H1 (cell line): ENCODE measurements around the gene LIG4. TPM values are rescaled to one million over a fixed set of nuclear protein-coding genes. Genes with fewer than 3 reads are reported as not detected.
A peak's percentile ranks its signal among the peaks of the same experiment; 100 is the strongest.

Source experiments
- CTCF ChIA-PET: fragments of 300-600 bp; sonication (Branson Sonifier 250); formaldehyde crosslinking; loops from one replicate; lab custom pipeline; 2021; ENCODE audit not compliant: partially characterized antibody; lab: Charles Lee
- POLR2A ChIA-PET: fragments of 300-600 bp; sonication (Branson Sonifier 250); formaldehyde crosslinking; loops from one replicate; lab custom pipeline; 2021; ENCODE audit warnings: inconsistent platforms; ENCODE audit not compliant: partially characterized antibody; lab: Charles Lee
- DNase-seq, 2 experiments: peaks; one replicate each; pipeline versions ENCODE4 v3.0.0 to v3.0.0-alpha.2; 2010 to 2022; ENCODE audit warnings: low spot score in 2 of 2, low read depth in 1 of 2, mixed read lengths in 1 of 2
- FAIRE-seq: peaks from 2 replicates; lab custom pipeline; 2011; peaks lifted over from hg19 to GRCh38; lab: Jason Lieb, UNC
- H2AFZ ChIP-seq: 2 replicates; pipeline ENCODE4 v1.8.1; 2012; ENCODE audit warnings: low read length, inconsistent platforms
- H2AK5ac ChIP-seq: 2 replicates; pipeline ENCODE4 v1.6.1; 2013; ENCODE audit warnings: low read depth, low read length
- H2BK120ac ChIP-seq: replicated peaks from 2 replicates; pipeline ENCODE3; 2013; ENCODE audit warnings: low read depth, low read length, inconsistent platforms
- H2BK12ac ChIP-seq: 2 replicates; pipeline ENCODE4 v1.6.1; 2013; ENCODE audit warnings: low read depth, low read length
- H2BK15ac ChIP-seq: 2 replicates; pipeline ENCODE4 v1.6.1; 2013; ENCODE audit warnings: low read length
- H2BK20ac ChIP-seq: 2 replicates; pipeline ENCODE4 v1.6.1; 2013; ENCODE audit warnings: low read length
- H2BK5ac ChIP-seq: 2 replicates; pipeline ENCODE4 v1.6.1; 2013; ENCODE audit warnings: low read depth, low read length
- H3K14ac ChIP-seq: 2 replicates; pipeline ENCODE4 v1.6.1; 2013; ENCODE audit warnings: inconsistent platforms; ENCODE audit not compliant: insufficient read length
- H3K18ac ChIP-seq: 2 replicates; pipeline ENCODE4 v1.6.1; 2013; ENCODE audit warnings: low read length; ENCODE audit errors: extremely low read depth
- H3K23ac ChIP-seq: 2 replicates; pipeline ENCODE4 v1.6.1; 2013; ENCODE audit warnings: inconsistent platforms; ENCODE audit not compliant: insufficient read length
- H3K23me2 ChIP-seq: 2 replicates; pipeline ENCODE4 v1.6.1; 2013; ENCODE audit warnings: low read depth, low read length
- H3K27ac ChIP-seq: 2 replicates; pipeline ENCODE4 v1.6.1; 2011; ENCODE audit warnings: low read depth, low read length, inconsistent platforms
- H3K27me3 ChIP-seq, 4 experiments: replicated peaks in 1 of 4; 1 replicate in 1 of 4; 2 replicates in 3 of 4; pipeline versions ENCODE4 v1.6.1 to v1.8.1; 2011 to 2013; ENCODE audit warnings: low read length in 3 of 4, mild to moderate bottlenecking in 3 of 4, inconsistent platforms in 2 of 4, mixed read lengths in 2 of 4, moderate library complexity in 1 of 4; ENCODE audit not compliant: control insufficient read depth in 3 of 4, insufficient read depth in 3 of 4; ENCODE audit errors: extremely low read depth in 1 of 4
- H3K36me3 ChIP-seq, 4 experiments: 2 replicates each; pipeline versions ENCODE4 v1.6.1 to v1.8.1; 2011 to 2013; ENCODE audit warnings: mild to moderate bottlenecking in 4 of 4, low read length in 3 of 4, moderate library complexity in 2 of 4, control low read depth in 1 of 4, inconsistent platforms in 1 of 4; ENCODE audit not compliant: insufficient read depth in 4 of 4, control insufficient read depth in 2 of 4
- H3K4ac ChIP-seq: replicated peaks from 2 replicates; pipeline ENCODE3; 2013; ENCODE audit warnings: low read length, low read depth, mixed read lengths, inconsistent platforms; ENCODE audit not compliant: insufficient read length
- H3K4me1 ChIP-seq, 4 experiments: replicated peaks in 1 of 4; 1 replicate in 1 of 4; 2 replicates in 3 of 4; pipeline versions ENCODE4 v1.6.1 to v1.8.1; 2011 to 2013; ENCODE audit warnings: low read length in 3 of 4, inconsistent platforms in 2 of 4, mixed read lengths in 1 of 4; ENCODE audit not compliant: insufficient read depth in 4 of 4, control insufficient read depth in 3 of 4
- H3K4me2 ChIP-seq, 2 experiments: 2 replicates each; pipeline versions ENCODE4 v1.6.1 to v1.8.1; 2011 to 2013; ENCODE audit warnings: low read depth in 2 of 2, low read length in 2 of 2, control low read depth in 1 of 2, inconsistent platforms in 1 of 2, mild to moderate bottlenecking in 1 of 2; ENCODE audit not compliant: insufficient read depth in 1 of 2
- H3K4me3 ChIP-seq, 4 experiments: fragments of 200-600, 300-600 bp in 1 of 4; sonication (generic), shearing (Covaris generic), sonication (Bioruptor Twin) in 1 of 4; 2 replicates each; pipeline versions ENCODE4 v1.5.1 to v1.8.1; 2011 to 2016; ENCODE audit warnings: low read length in 4 of 4, low read depth in 3 of 4, control low read depth in 2 of 4, inconsistent platforms in 2 of 4, mild to moderate bottlenecking in 2 of 4, mixed read lengths in 1 of 4, moderate library complexity in 1 of 4; ENCODE audit not compliant: insufficient read depth in 2 of 4; ENCODE audit errors: extremely low read depth in 1 of 4
- H3K56ac ChIP-seq: replicated peaks from 2 replicates; pipeline ENCODE3; 2013; ENCODE audit warnings: low read depth, mild to moderate bottlenecking, mixed read lengths, low read length, inconsistent platforms; ENCODE audit not compliant: insufficient read length
- H3K79me1 ChIP-seq: 2 replicates; pipeline ENCODE4 v1.6.1; 2013; ENCODE audit warnings: low read depth, low read length, control low read depth
- H3K79me2 ChIP-seq, 2 experiments: 2 replicates each; pipeline versions ENCODE4 v1.6.1 to v1.8.1; 2012 to 2013; ENCODE audit warnings: low read length in 2 of 2, mild to moderate bottlenecking in 2 of 2, inconsistent platforms in 1 of 2; ENCODE audit not compliant: insufficient read depth in 2 of 2, control insufficient read depth in 1 of 2
- H3K9ac ChIP-seq, 4 experiments: replicated peaks in 1 of 4; 1 replicate in 1 of 4; 2 replicates in 3 of 4; pipeline versions ENCODE4 v1.6.1 to v1.8.1; 2011 to 2013; ENCODE audit warnings: low read depth in 3 of 4, low read length in 3 of 4, control low read depth in 2 of 4, mild to moderate bottlenecking in 2 of 4, moderate library complexity in 2 of 4, inconsistent platforms in 1 of 4; ENCODE audit errors: extremely low read depth in 1 of 4
- H3K9me3 ChIP-seq, 2 experiments: 2 replicates each; pipeline versions ENCODE4 v1.6.1 to v1.8.1; 2012 to 2013; ENCODE audit warnings: mild to moderate bottlenecking in 2 of 2, moderate library complexity in 2 of 2, control low read depth in 1 of 2, inconsistent platforms in 1 of 2, low read depth in 1 of 2, low read length in 1 of 2, mixed read lengths in 1 of 2; ENCODE audit not compliant: insufficient read depth in 2 of 2
- H4K20me1 ChIP-seq, 2 experiments: replicated peaks in 1 of 2; 2 replicates each; pipeline versions ENCODE3 to v1.8.1; 2011 to 2013; ENCODE audit warnings: inconsistent platforms in 2 of 2, low read length in 2 of 2, mild to moderate bottlenecking in 1 of 2; ENCODE audit not compliant: insufficient read depth in 2 of 2, control insufficient read depth in 1 of 2
- H4K5ac ChIP-seq: 2 replicates; pipeline ENCODE4 v1.6.1; 2013; ENCODE audit warnings: low read length, low read depth, mixed read lengths, inconsistent platforms; ENCODE audit not compliant: insufficient read length
- H4K8ac ChIP-seq: 2 replicates; pipeline ENCODE4 v1.8.0; 2013; ENCODE audit warnings: mild to moderate bottlenecking, moderate library complexity, low read length, inconsistent platforms; ENCODE audit not compliant: insufficient read depth; ENCODE audit errors: extremely low read depth
- H4K91ac ChIP-seq: replicated peaks from 2 replicates; pipeline ENCODE3; 2013; ENCODE audit warnings: low read length, mixed read lengths, inconsistent platforms; ENCODE audit not compliant: insufficient read length
- ASH2L ChIP-seq: fragments of 200-600, 300-600 bp; sonication (generic); IDR thresholded peaks from one replicate; pipeline ENCODE4 v1.7.1; 2017; ENCODE audit warnings: low read length
- CBX8 ChIP-seq: fragments of 300-800, 300-1000 bp; sonication (generic); IDR thresholded peaks from 2 replicates; pipeline ENCODE4 v1.7.1; 2016; ENCODE audit warnings: low read depth, low read length, borderline replicate concordance
- CEBPB ChIP-seq: IDR thresholded peaks from 2 replicates; pipeline ENCODE4 v1.6.1; 2012; ENCODE audit warnings: low read depth, low read length
- CTCF ChIP-seq, 3 experiments: IDR thresholded peaks; 1 replicate in 2 of 3; 2 replicates in 1 of 3; pipeline versions ENCODE4 v1.5.1 to v1.6.1; 2011; ENCODE audit warnings: low read length in 3 of 3, mild to moderate bottlenecking in 3 of 3, inconsistent platforms in 2 of 3, low read depth in 1 of 3, moderate library complexity in 1 of 3; ENCODE audit not compliant: insufficient read depth in 1 of 3; ENCODE audit errors: control extremely low read depth in 1 of 3
- GABPA ChIP-seq: IDR thresholded peaks from 2 replicates; pipeline ENCODE4 v1.6.1; 2011; ENCODE audit warnings: mild to moderate bottlenecking, low read length, moderate library complexity, borderline replicate concordance; ENCODE audit not compliant: insufficient read depth
- POLR2AphosphoS5 ChIP-seq: IDR thresholded peaks from 2 replicates; pipeline ENCODE4 v1.6.1; 2011; ENCODE audit warnings: low read depth, low read length
- RXRA ChIP-seq: IDR thresholded peaks from 2 replicates; pipeline ENCODE4 v1.6.1; 2011; ENCODE audit warnings: low read depth, mild to moderate bottlenecking, low read length, moderate library complexity; ENCODE audit not compliant: insufficient read depth
- SIN3A ChIP-seq, 2 experiments: IDR thresholded peaks in 1 of 2; conservative IDR thresholded peaks in 1 of 2; 2 replicates each; pipeline ENCODE4 v1.6.1; 2011 to 2012; ENCODE audit warnings: low read length in 2 of 2, improper control_type of control experiment in 1 of 2, low read depth in 1 of 2, mild to moderate bottlenecking in 1 of 2
- SIRT6 ChIP-seq: IDR thresholded peaks from one replicate; pipeline ENCODE4 v1.7.1; 2012; ENCODE audit warnings: low read length, inconsistent platforms
- SP2 ChIP-seq: IDR thresholded peaks from 2 replicates; pipeline ENCODE4 v1.6.1; 2012; ENCODE audit warnings: mild to moderate bottlenecking, low read length, inconsistent platforms
- TCF12 ChIP-seq: IDR thresholded peaks from 2 replicates; pipeline ENCODE4 v1.6.1; 2011; ENCODE audit warnings: low read depth, mild to moderate bottlenecking, low read length
- TEAD4 ChIP-seq: IDR thresholded peaks from 2 replicates; pipeline ENCODE4 v1.6.1; 2012; ENCODE audit warnings: low read depth, low read length, inconsistent platforms, mixed read lengths
- WGBS, 2 experiments: shearing (Covaris generic) in 1 of 2; methylation state at CpG; one replicate each; pipeline versions ENCODE4 v1.1.6 to v1.1.7; 2013 to 2015; ENCODE audit warnings: low lambda C conversion rate in 2 of 2, mixed read lengths in 2 of 2, inconsistent platforms in 1 of 2, low coverage in 1 of 2, missing lambda C conversion rate in 1 of 2; ENCODE audit not compliant: insufficient replicate concordance in 2 of 2, insufficient coverage in 1 of 2, insufficient read length in 1 of 2; ENCODE audit errors: extremely low coverage in 1 of 2, missing lambda C conversion rate in 1 of 2; 5-methylcytosine and 5-hydroxymethylcytosine counted together
- polyA plus RNA-seq, 7 experiments: library from polyadenylated mRNA; depleted of rRNA in 3 of 7; stranded (reverse) in 5 of 7; unstranded in 2 of 7; fragments of >200 nt in 5 of 7; fragments of 200-250 nt in 2 of 7; gene quantifications; 1 replicate in 5 of 7; 2 replicates in 1 of 7; 4 replicates in 1 of 7; pipeline versions ENCODE4 v1.2.1 to v1.2.3, GENCODE V29; 2011 to 2013; ENCODE audit warnings: missing spikeins in 2 of 7, mixed read lengths in 2 of 7
- total RNA-seq: library from RNA; stranded (reverse); fragmentation: NEBNext Ultra II Directional; extraction: Animal tissue kit (Norgen Biotek cat#: 25700); gene quantifications from 2 replicates; pipeline ENCODE4 v1.2.1, GENCODE V29; 2021

The LIG4 gene
- total and polyA plus RNA-seq, 2 of the 8 experiments (the other 6 are each of a cell fraction or from before 2014, with no cell fraction given), result 1.1 to 4.5 TPM

GRCh38 chr13:108213946-108214345, 1.4 kb downstream of the LIG4 start:
- H3K27me3 ChIP-seq, result no peaks in the 10 kb centered on the region
- peak overlapping the region; percentile 100; the same call in 1 of the 2 replicates for H2AFZ ChIP-seq
- 0 out of 2 replicates have a peak, but pooled peaks cover 4% of the 10 kb centered on the region for H3K23me2 ChIP-seq
- peak overlapping the region; percentile 77 to 99; a peak in 3 of 4 replicates for H3K4me2 ChIP-seq
- 64% methylated on average over 5 of the region's 5 CpGs; no CpG with 5 or more reads in 1 of the 2 experiments for WGBS, 2 experiments
- H4K5ac ChIP-seq, result no peak overlapping the region
- no peak overlapping the region for H3K4ac ChIP-seq
- H4K20me1 ChIP-seq, result no peaks in the 10 kb centered on the region
- no peak overlapping the region for H2AK5ac ChIP-seq
- no peak overlapping the region for H3K18ac ChIP-seq
- H3K4me1 ChIP-seq, result no peaks in the 10 kb centered on the region; a peak in 2 of 7 replicates
- FAIRE-seq (peak; percentile 32), DNase-seq (no peak)
- ChIA-PET CTCF (interaction anchor here (0.8 to 1.0 kb wide), 2 partner anchors 59 to 1011 kb away, joined by 3 to 6 read pairs; no protein-coding TSS in a partner anchor), POLR2A (no interaction called here)
- H2BK120ac ChIP-seq, result no peak overlapping the region
- H3K56ac ChIP-seq, result no peak overlapping the region
- no peak overlapping the region for H4K91ac ChIP-seq
- no peak overlapping the region for H2BK5ac ChIP-seq
- peaks cover 0 to 6% (median 0%) of the 10 kb centered on the region in 4 experiments; a peak in 2 of 8 replicates for H3K36me3 ChIP-seq
- H3K9ac ChIP-seq, result peak overlapping the region in 1 of 4 experiments; percentile 58; a peak in 1 of 7 replicates
- H2BK20ac ChIP-seq, result no peak overlapping the region
- H4K8ac ChIP-seq, result no peak overlapping the region
- H3K23ac ChIP-seq, result no peak overlapping the region
- H3K79me2 ChIP-seq, result peaks cover 0 to 3% of the 10 kb centered on the region in 2 experiments; a peak in 2 of 4 replicates
- no peaks in the 10 kb centered on the region for H3K79me1 ChIP-seq
- no peak overlapping the region for H2BK15ac ChIP-seq
- H2BK12ac ChIP-seq, result no peak overlapping the region
- peak overlapping the region in 3 of 4 experiments; percentile 60 to 62 (median 61); a peak in 5 of 8 replicates for H3K4me3 ChIP-seq
- H3K27ac ChIP-seq, result no peak overlapping the region
- no peak overlapping the region for H3K14ac ChIP-seq
- H3K9me3 ChIP-seq, result no peaks in the 10 kb centered on the region
- TF ChIP-seq CTCF (IDR thresholded peaks at IDR 0.05; ENCODE audit: control extremely low read depth in 1 of 3, insufficient read depth in 1 of 3, low read depth in 1 of 3, low read length in 3 of 3) (no peak), GABPA (no peak), ASH2L (no peak), TEAD4 (no peak), RXRA (no peak), TCF12 (no peak), SIRT6 (no peak), SIN3A (conservative IDR thresholded peaks at IDR 0.05 in 1 of 2, IDR thresholded peaks at IDR 0.05 in 1 of 2; ENCODE audit: low read depth in 1 of 2, low read length in 2 of 2) (no peak), SP2 (no peak), POLR2AphosphoS5 (no peak), CEBPB (no peak), CBX8 (no peak)
